ENCODE results near the gene CTIF. TPM values are rescaled to one million over a fixed set of nuclear protein-coding genes. Genes with fewer than 3 reads are reported as not detected.
A peak's percentile ranks its signal among the peaks of the same experiment; 100 is the strongest.

The CTIF gene
- total RNA-seq, 2 donors from 2014 or later = 30.6 to 61.2 TPM

- Histone ChIP-seq H3K36me3 (no peaks in the 10 kb centered on the region), H3K27ac (peak overlapping the region; percentile 44 to 46), H3K9me3 (no peaks in the 10 kb centered on the region), H3K4me1 (peaks cover 0 to 51% of the 10 kb centered on the region in 2 donors), H3K4me3 (no peak overlapping the region), H3K27me3 (no peaks in the 10 kb centered on the region)
- TF ChIP-seq CTCF (IDR thresholded peaks at IDR 0.05) = no peak
- no peak for DNase-seq (ENCODE audit: low spot score)
Measured at GRCh38 chr18:48743886-48744285, 205.1 kb downstream of the CTIF start.

GRCh38 chr18:48745293-48745692 lies 206.5 kb downstream of the CTIF start:
- H3K9me3 ChIP-seq = no peaks in the 10 kb centered on the region
- H3K4me3 ChIP-seq = no peak overlapping the region
- H3K27me3 ChIP-seq = no peaks in the 10 kb centered on the region
- TF ChIP-seq CTCF (IDR thresholded peaks at IDR 0.05) = no peak
- no peak for DNase-seq (ENCODE audit: low spot score)
- H3K27ac ChIP-seq = peak overlapping the region; percentile 16 to 44
- peaks cover 0 to 50% of the 10 kb centered on the region in 2 donors for H3K4me1 ChIP-seq
- no peaks in the 10 kb centered on the region for H3K36me3 ChIP-seq

- peaks cover 0 to 55% of the 10 kb centered on the region in 2 donors for H3K4me1 ChIP-seq
- no peaks in the 10 kb centered on the region for H3K27me3 ChIP-seq
- H3K36me3 ChIP-seq = no peaks in the 10 kb centered on the region
- TF ChIP-seq CTCF (IDR thresholded peaks at IDR 0.05) = peak in 1 of 2 donors; percentile 59
- peak; percentile 87 for DNase-seq (ENCODE audit: low spot score)
- peak overlapping the region; percentile 75 to 81 for H3K27ac ChIP-seq
- H3K4me3 ChIP-seq = no peak overlapping the region
- no peaks in the 10 kb centered on the region for H3K9me3 ChIP-seq
Measured at GRCh38 chr18:48749768-48750167, 210.9 kb downstream of the CTIF start.

- H3K4me1 ChIP-seq = peaks cover 0 to 63% of the 10 kb centered on the region in 2 donors
Measured at GRCh38 chr18:48750485-48751175, 211.8 kb downstream of the CTIF start.

GRCh38 chr18:48751727-48752468 lies 213.1 kb downstream of the CTIF start:
- Histone ChIP-seq H3K4me1 (peaks cover 0 to 63% of the 10 kb centered on the region in 2 donors), H3K4me3 (no peak overlapping the region), H3K9me3 (no peaks in the 10 kb centered on the region), H3K36me3 (no peaks in the 10 kb centered on the region), H3K27me3 (no peaks in the 10 kb centered on the region), H3K27ac (peak overlapping the region; percentile 75 to 81)
- TF ChIP-seq CTCF (IDR thresholded peaks at IDR 0.05) = no peak
- DNase-seq (ENCODE audit: low spot score) = no peak

More at GRCh38 chr18:48750485-48751175, 211.8 kb downstream of the CTIF start:
- DNase-seq (ENCODE audit: low spot score) = no peak
- Histone ChIP-seq H3K36me3 (no peaks in the 10 kb centered on the region), H3K9me3 (no peaks in the 10 kb centered on the region), H3K27ac (peak overlapping the region; percentile 75 to 81), H3K27me3 (no peaks in the 10 kb centered on the region), H3K4me3 (no peak overlapping the region)
- TF ChIP-seq CTCF (IDR thresholded peaks at IDR 0.05) = no peak

All from right atrium auricular region (tissue), 2 donors.